22Rv1 (cell line): ENCODE data around the gene ITPK1.

Experiments
- H3K27ac ChIP-seq: fragments of 450-650 bp; 2 replicates; pipeline ENCODE4 v1.5.1; 2017
- CTCF ChIP-seq: fragments of 450-650 bp; IDR thresholded peaks from 2 replicates; pipeline ENCODE4 v1.5.1; 2017; ENCODE audit warnings: mild to moderate bottlenecking
- ZFX ChIP-seq: fragments of 450-650 bp; IDR thresholded peaks from 2 replicates; pipeline ENCODE4 v1.6.1; 2017; ENCODE audit warnings: antibody characterized with exemption, borderline replicate concordance

The ITPK1 gene

GRCh38 chr14:92994131-92994676, 121.5 kb downstream of the ITPK1 start:
- no peak overlapping the region for H3K27ac ChIP-seq
- TF ChIP-seq ZFX (no peak), CTCF (no peak)

DNA sequence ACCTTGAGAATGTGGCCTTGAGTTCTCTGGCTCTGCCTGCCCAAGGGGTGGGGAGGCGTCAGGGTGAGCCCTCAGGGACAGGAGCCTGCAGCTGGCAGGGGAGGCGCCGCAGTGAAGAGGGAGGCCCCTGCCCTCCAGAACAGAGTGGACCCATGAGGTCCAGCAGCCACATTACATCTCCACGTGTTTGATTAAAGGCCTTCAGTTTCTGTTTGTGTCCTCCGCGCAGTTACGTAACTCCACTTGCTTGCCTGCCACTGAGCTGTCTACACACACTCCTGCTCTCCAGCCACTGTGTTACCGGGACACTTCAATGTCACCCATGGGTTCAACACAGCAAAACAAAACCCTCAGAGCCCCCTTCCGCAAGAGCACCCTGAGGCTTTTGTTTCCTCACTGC, 122.4 kb downstream of the ITPK1 start:
- H3K27ac ChIP-seq = no peak overlapping the region
- no peak for TF ChIP-seq CTCF
- TF ChIP-seq ZFX = no peak

DNA sequence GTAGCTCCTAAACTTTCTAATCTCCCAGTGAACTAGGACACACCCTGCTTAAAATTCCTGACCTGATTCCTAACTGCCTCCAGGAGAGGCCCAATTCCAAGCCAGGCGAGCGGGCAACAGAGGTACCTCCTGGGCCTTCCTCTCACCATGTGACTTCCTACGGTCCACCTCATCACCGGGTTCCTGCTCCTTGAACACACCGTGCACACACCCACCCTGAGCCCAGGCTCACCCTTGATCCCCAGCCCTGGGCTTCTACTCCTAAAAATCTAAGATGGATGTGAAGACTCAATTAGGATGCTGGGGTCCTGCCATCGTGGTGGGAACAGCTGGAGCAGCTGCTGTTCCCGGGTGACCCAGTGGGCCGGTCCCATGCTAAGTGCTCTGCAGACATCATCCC, 124.2 kb downstream of the ITPK1 start:
- no peak overlapping the region for H3K27ac ChIP-seq
- TF ChIP-seq CTCF (no peak), ZFX (no peak)

GRCh38 chr14:92990456-92991430, 125.0 kb downstream of the ITPK1 start:
- TF ChIP-seq ZFX = no peak
- no peak for TF ChIP-seq CTCF
- H3K27ac ChIP-seq = no peak overlapping the region

- no peak overlapping the region for H3K27ac ChIP-seq
- TF ChIP-seq CTCF (no peak), ZFX (no peak)
Measured at GRCh38 chr14:92988786-92989755, 126.7 kb downstream of the ITPK1 start.

- no peak overlapping the region for H3K27ac ChIP-seq
- TF ChIP-seq ZFX = no peak
- TF ChIP-seq CTCF = no peak
Measured at GRCh38 chr14:92987713-92988510, 127.8 kb downstream of the ITPK1 start.
